HepG2 (cell line): Measurements from ENCODE around the gene FZD4. TPM values are rescaled to one million over a fixed set of nuclear protein-coding genes. Genes with fewer than 3 reads are reported as not detected.

Experiments
- HOXA3 ChIP-seq: sonication (generic); formaldehyde crosslinking; IDR thresholded peaks from 2 replicates; pipeline ENCODE4 v1.5.0; 2020; ENCODE audit warnings: missing genetic modification reagents
- NR3C1 ChIP-seq: sonication (generic); formaldehyde crosslinking; IDR thresholded peaks from 2 replicates; pipeline ENCODE4 v1.4.0; 2020; ENCODE audit warnings: missing genetic modification reagents
- POLR2G ChIP-seq: fragments of 200-400 bp; formaldehyde crosslinking; IDR thresholded peaks from 2 replicates; pipeline ENCODE4 v1.6.1; 2018; ENCODE audit warnings: mild to moderate bottlenecking, low read depth, low read length, moderate library complexity
- RERE ChIP-seq: IDR thresholded peaks from 2 replicates; pipeline ENCODE4 v1.6.1; 2016; ENCODE audit warnings: low read depth, missing genetic modification reagents, missing compliant biosample characterization
- TFDP1 ChIP-seq: IDR thresholded peaks from 2 replicates; pipeline ENCODE4 v1.6.1; 2016; ENCODE audit warnings: missing compliant biosample characterization, missing genetic modification reagents, borderline replicate concordance
- ZMAT5 ChIP-seq: sonication (generic); formaldehyde crosslinking; IDR thresholded peaks from 2 replicates; pipeline ENCODE4 v1.5.0; 2020; ENCODE audit warnings: mild to moderate bottlenecking, low read depth, missing genetic modification reagents, borderline replicate concordance
- ZSCAN29 ChIP-seq: sonication (generic); formaldehyde crosslinking; conservative IDR thresholded peaks from 2 replicates; pipeline ENCODE4 v1.4.0; 2020; ENCODE audit warnings: mild to moderate bottlenecking, missing genetic modification reagents
- polyA plus RNA-seq, 8 experiments: library from polyadenylated mRNA; depleted of rRNA in 3 of 8; stranded (reverse) in 7 of 8; unstranded in 1 of 8; fragments of >200 nt; fragmentation: Illumina TruSeq in 4 of 8; extraction: Trizol in 4 of 8; gene quantifications; 2 replicates each; pipeline versions ENCODE4 v1.2.1 to v1.2.3, GENCODE V29; 2011 to 2016; ENCODE audit warnings: low read depth in 4 of 8, missing spikeins in 1 of 8, mixed read lengths in 1 of 8; ENCODE audit not compliant: insufficient read depth in 1 of 8
- total RNA-seq, 5 experiments: library from RNA; depleted of rRNA; stranded (reverse); fragments of >200 nt; fragmentation: Illumina TruSeq; extraction: Trizol; gene quantifications; 2 replicates each; pipeline ENCODE4 v1.2.3, GENCODE V29; 2016; ENCODE audit warnings: low read depth in 1 of 5
- TF ChIP-seq, protein P1 (sequence below): sonication (generic); formaldehyde crosslinking; IDR thresholded peaks from 2 replicates; pipeline ENCODE4 v1.4.0; 2020; ENCODE audit warnings: missing genetic modification reagents, borderline replicate concordance
- TF ChIP-seq, protein P2 (sequence below): IDR thresholded peaks from 2 replicates; pipeline ENCODE4 v1.6.1; 2016

FZD4 gene
- total and polyA plus RNA-seq, 2 of the 13 experiments (the other 11 are each of a cell fraction or from before 2014, with no cell fraction given) = 46.5 to 70.4 TPM

DNA sequence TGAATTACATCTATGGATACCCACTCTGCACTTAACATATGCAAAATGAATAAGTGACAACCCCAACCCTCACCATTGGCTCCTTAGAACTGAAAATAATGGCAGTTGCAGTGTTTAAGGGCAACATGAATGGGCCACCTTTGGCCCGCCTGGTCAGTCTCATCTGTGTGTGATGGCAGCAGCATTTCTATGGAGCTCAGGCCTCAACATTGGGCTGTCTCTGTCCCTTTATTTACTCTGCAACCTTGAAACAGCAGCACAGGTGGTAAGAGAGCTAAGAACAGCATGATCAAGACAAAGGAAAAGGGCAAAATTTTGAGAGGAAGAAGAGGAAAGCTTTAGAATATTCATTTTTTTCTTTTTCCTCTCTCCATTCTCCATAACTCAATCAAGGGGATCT lies 44.2 kb upstream of the FZD4 start (continued):
- TF ChIP-seq ZMAT5 (CRISPR knock-in tag) (no peak), TFDP1 (CRISPR knock-in tag) (no peak), HOXA3 (0 out of 2 replicates have a peak, but pooled peaks have one; percentile 26), POLR2G (peak; percentile 40; the same call in 1 of the 2 replicates), ZSCAN29 (CRISPR knock-in tag) (no peak), RERE (no peak), NR3C1 (CRISPR knock-in tag) (no peak)
- TF ChIP-seq, protein P1, sequence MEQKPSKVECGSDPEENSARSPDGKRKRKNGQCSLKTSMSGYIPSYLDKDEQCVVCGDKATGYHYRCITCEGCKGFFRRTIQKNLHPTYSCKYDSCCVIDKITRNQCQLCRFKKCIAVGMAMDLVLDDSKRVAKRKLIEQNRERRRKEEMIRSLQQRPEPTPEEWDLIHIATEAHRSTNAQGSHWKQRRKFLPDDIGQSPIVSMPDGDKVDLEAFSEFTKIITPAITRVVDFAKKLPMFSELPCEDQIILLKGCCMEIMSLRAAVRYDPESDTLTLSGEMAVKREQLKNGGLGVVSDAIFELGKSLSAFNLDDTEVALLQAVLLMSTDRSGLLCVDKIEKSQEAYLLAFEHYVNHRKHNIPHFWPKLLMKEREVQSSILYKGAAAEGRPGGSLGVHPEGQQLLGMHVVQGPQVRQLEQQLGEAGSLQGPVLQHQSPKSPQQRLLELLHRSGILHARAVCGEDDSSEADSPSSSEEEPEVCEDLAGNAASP (CRISPR knock-in tag) = no peak
- TF ChIP-seq, protein P2, sequence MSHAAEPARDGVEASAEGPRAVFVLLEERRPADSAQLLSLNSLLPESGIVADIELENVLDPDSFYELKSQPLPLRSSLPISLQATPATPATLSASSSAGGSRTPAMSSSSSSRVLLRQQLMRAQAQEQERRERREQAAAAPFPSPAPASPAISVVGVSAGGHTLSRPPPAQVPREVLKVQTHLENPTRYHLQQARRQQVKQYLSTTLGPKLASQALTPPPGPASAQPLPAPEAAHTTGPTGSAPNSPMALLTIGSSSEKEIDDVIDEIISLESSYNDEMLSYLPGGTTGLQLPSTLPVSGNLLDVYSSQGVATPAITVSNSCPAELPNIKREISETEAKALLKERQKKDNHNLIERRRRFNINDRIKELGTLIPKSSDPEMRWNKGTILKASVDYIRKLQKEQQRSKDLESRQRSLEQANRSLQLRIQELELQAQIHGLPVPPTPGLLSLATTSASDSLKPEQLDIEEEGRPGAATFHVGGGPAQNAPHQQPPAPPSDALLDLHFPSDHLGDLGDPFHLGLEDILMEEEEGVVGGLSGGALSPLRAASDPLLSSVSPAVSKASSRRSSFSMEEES (CRISPR knock-in tag) = no peak
- TF ChIP-seq, all 625 proteins: peak for 18
